Neural cell (in vitro differentiated cells): ENCODE data around the gene PIP5K1B.

Source experiments
- EZH2 ChIP-seq: fragments of 200-600, 300-800 bp; shearing (Covaris generic), sonication (generic); IDR thresholded peaks from 2 replicates; pipeline ENCODE4 v1.6.1; 2014; ENCODE audit warnings: antibody characterized with exemption, low read length, borderline replicate concordance, mild to moderate bottlenecking; ENCODE audit not compliant: insufficient read depth, poor library complexity, severe bottlenecking
- TF ChIP-seq, protein P1 (sequence below): fragments of 450-650 bp; IDR thresholded peaks from 2 replicates; pipeline ENCODE4 v1.5.1; 2014; ENCODE audit warnings: antibody characterized with exemption, mild to moderate bottlenecking, moderate library complexity; ENCODE audit not compliant: poor library complexity, severe bottlenecking

DNA sequence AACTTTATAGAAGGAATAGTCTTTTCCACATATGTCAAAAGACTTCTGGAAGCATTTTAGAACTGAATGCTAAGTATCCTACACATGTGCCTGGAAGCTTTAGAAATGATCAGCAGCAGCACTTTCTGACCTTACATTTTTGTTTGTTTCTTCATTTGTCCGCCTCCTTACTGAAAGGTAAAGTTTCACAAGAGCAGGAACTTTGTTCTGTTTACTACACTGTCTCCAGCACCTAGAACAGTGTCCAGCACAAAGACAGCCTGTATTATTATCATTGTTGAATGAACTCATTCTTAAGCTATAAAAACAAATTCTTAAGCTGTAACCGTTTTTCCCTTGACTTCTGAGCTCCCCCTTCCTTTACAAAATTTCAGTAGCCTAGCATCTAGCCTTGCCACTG, 14.8 kb downstream of the PIP5K1B start:
- no peak for TF ChIP-seq EZH2
- TF ChIP-seq, protein P1, sequence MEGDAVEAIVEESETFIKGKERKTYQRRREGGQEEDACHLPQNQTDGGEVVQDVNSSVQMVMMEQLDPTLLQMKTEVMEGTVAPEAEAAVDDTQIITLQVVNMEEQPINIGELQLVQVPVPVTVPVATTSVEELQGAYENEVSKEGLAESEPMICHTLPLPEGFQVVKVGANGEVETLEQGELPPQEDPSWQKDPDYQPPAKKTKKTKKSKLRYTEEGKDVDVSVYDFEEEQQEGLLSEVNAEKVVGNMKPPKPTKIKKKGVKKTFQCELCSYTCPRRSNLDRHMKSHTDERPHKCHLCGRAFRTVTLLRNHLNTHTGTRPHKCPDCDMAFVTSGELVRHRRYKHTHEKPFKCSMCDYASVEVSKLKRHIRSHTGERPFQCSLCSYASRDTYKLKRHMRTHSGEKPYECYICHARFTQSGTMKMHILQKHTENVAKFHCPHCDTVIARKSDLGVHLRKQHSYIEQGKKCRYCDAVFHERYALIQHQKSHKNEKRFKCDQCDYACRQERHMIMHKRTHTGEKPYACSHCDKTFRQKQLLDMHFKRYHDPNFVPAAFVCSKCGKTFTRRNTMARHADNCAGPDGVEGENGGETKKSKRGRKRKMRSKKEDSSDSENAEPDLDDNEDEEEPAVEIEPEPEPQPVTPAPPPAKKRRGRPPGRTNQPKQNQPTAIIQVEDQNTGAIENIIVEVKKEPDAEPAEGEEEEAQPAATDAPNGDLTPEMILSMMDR, result no peak
